Midbrain (tissue), 1 donor: Measurements from ENCODE around the gene TBC1D1.

Source experiments
- DNase-seq: peaks from one replicate; lab custom pipeline; 2025; lab: John Stamatoyannopoulos, UW

Gene TBC1D1

GRCh38 chr4:38125816-38126215 lies 234.9 kb downstream of the TBC1D1 start:
- DNase-seq = no peak

- no peak for DNase-seq
Observed at GRCh38 chr4:38128478-38129459, 237.9 kb downstream of the TBC1D1 start.

- no peak for DNase-seq
Observed at GRCh38 chr4:38129460-38130227, 238.8 kb downstream of the TBC1D1 start.

- no peak for DNase-seq
Observed at GRCh38 chr4:38130884-38131283, 240.0 kb downstream of the TBC1D1 start.

- DNase-seq = no peak
Observed at GRCh38 chr4:38131371-38132091, 240.6 kb downstream of the TBC1D1 start.

GRCh38 chr4:38132107-38132673 lies 241.3 kb downstream of the TBC1D1 start:
- no peak for DNase-seq

- no peak for DNase-seq
Observed at GRCh38 chr4:38132843-38133662, 242.2 kb downstream of the TBC1D1 start.

GRCh38 chr4:38133711-38134480 lies 243.0 kb downstream of the TBC1D1 start:
- DNase-seq = no peak

- no peak for DNase-seq
Observed at GRCh38 chr4:38135201-38135600, 244.3 kb downstream of the TBC1D1 start.

GRCh38 chr4:38136604-38137003 lies 245.7 kb downstream of the TBC1D1 start:
- DNase-seq = no peak

GRCh38 chr4:38137080-38137479 lies 246.2 kb downstream of the TBC1D1 start:
- DNase-seq = no peak

- DNase-seq = no peak
Observed at GRCh38 chr4:38138363-38138762, 247.5 kb downstream of the TBC1D1 start.

- DNase-seq = no peak
Observed at GRCh38 chr4:38139187-38139586, 248.3 kb downstream of the TBC1D1 start.

- DNase-seq = no peak
Observed at GRCh38 chr4:38140643-38141203, 249.8 kb downstream of the TBC1D1 start.

- DNase-seq = no peak
Observed at GRCh38 chr4:38141808-38142500, 251.1 kb downstream of the TBC1D1 start.

- DNase-seq = no peak
Observed at GRCh38 chr4:38144031-38144430, 253.1 kb downstream of the TBC1D1 start.

GRCh38 chr4:38145033-38145678 lies 254.3 kb downstream of the TBC1D1 start:
- DNase-seq = no peak

GRCh38 chr4:38145741-38146140 lies 254.9 kb downstream of the TBC1D1 start:
- DNase-seq = no peak

GRCh38 chr4:38146383-38146782 lies 255.5 kb downstream of the TBC1D1 start:
- no peak for DNase-seq
